DOHH2 (cell line): ENCODE data around the gene ZNF763.

Experiments
- H3F3A ChIP-seq: fragments of 200-600 bp; sonication (generic), shearing (Covaris generic); 2 replicates; pipeline ENCODE4 v1.6.0; 2016; ENCODE audit warnings: antibody characterized with exemption, mild to moderate bottlenecking; ENCODE audit not compliant: control insufficient read depth, insufficient read depth
- H3K27ac ChIP-seq: fragments of 200-600 bp; sonication (generic); 2 replicates; pipeline ENCODE4 v1.5.1; 2014; ENCODE audit warnings: low read depth, mild to moderate bottlenecking, low read length, moderate library complexity
- H3K27me3 ChIP-seq: fragments of 200-600 bp; sonication (generic); 2 replicates; pipeline ENCODE4 v1.6.1; 2014; ENCODE audit warnings: mild to moderate bottlenecking, low read length, mixed read lengths; ENCODE audit not compliant: control insufficient read depth
- H3K36me3 ChIP-seq: fragments of 200-600 bp; sonication (generic); 2 replicates; pipeline ENCODE4 v1.6.1; 2014; ENCODE audit warnings: mild to moderate bottlenecking, low read length, moderate library complexity, mixed read lengths; ENCODE audit not compliant: control insufficient read depth
- H3K4me1 ChIP-seq: fragments of 200-600 bp; sonication (generic); 2 replicates; pipeline ENCODE4 v1.6.1; 2014; ENCODE audit warnings: mild to moderate bottlenecking, low read length, mixed read lengths; ENCODE audit not compliant: control insufficient read depth
- H3K4me2 ChIP-seq: fragments of 200-600 bp; sonication (generic); 2 replicates; pipeline ENCODE4 v1.6.0; 2014; ENCODE audit warnings: mild to moderate bottlenecking, low read length, moderate library complexity
- H3K4me3 ChIP-seq: fragments of 200-600 bp; sonication (generic); 2 replicates; pipeline ENCODE4 v1.5.1; 2014; ENCODE audit warnings: mild to moderate bottlenecking, low read length, mixed read lengths
- H3K79me2 ChIP-seq: fragments of 200-600 bp; sonication (generic); 2 replicates; pipeline ENCODE4 v1.6.1; 2014; ENCODE audit warnings: mild to moderate bottlenecking, low read length, mixed read lengths; ENCODE audit not compliant: control insufficient read depth
- H3K9me2 ChIP-seq: fragments of 200-600 bp; sonication (generic); replicated peaks from 2 replicates; pipeline ENCODE4 v1.6.1; 2014; ENCODE audit warnings: mild to moderate bottlenecking, low read length, mixed read lengths; ENCODE audit not compliant: control insufficient read depth
- H3K9me3 ChIP-seq: fragments of 200-600 bp; sonication (generic); 2 replicates; pipeline ENCODE4 v1.6.1; 2014; ENCODE audit warnings: antibody characterized with exemption, low read length, mixed read lengths; ENCODE audit not compliant: control insufficient read depth, insufficient read depth
- H4K20me1 ChIP-seq: fragments of 200-600 bp; sonication (generic); 2 replicates; pipeline ENCODE4 v1.6.0; 2014; ENCODE audit warnings: low read depth, mild to moderate bottlenecking, antibody characterized with exemption, low read length, moderate library complexity; ENCODE audit not compliant: control insufficient read depth, insufficient read depth
- CTCF ChIP-seq: fragments of 200-600 bp; sonication (generic); IDR thresholded peaks from one replicate; pipeline ENCODE4 v1.5.1; 2014; ENCODE audit warnings: antibody characterized with exemption, mild to moderate bottlenecking, low read depth, low read length; ENCODE audit not compliant: poor library complexity, severe bottlenecking
- EZH2phosphoT487 ChIP-seq: fragments of 200-600 bp; sonication (generic); IDR thresholded peaks from 2 replicates; pipeline ENCODE4 v1.6.1; 2017; ENCODE audit warnings: borderline replicate concordance, mild to moderate bottlenecking, antibody characterized with exemption, low read length, moderate library complexity, mixed read lengths

ZNF763 gene

GRCh38 chr19:11963566-11964355, 1.1 kb upstream of the ZNF763 start:
- Histone ChIP-seq H3F3A (0 out of 2 replicates have a peak, but pooled peaks cover 3% of the 10 kb centered on the region), H3K79me2 (no peaks in the 10 kb centered on the region), H3K4me3 (peak overlapping the region; percentile 89), H3K27ac (peak overlapping the region; percentile 42), H3K36me3 (no peaks in the 10 kb centered on the region), H3K4me2 (peak overlapping the region; percentile 83), H3K27me3 (no peaks in the 10 kb centered on the region), H3K9me3 (no peaks in the 10 kb centered on the region), H3K4me1 (peaks cover 18% of the 10 kb centered on the region), H4K20me1 (no peaks in the 10 kb centered on the region), H3K9me2 (no peaks in the 10 kb centered on the region)
- TF ChIP-seq EZH2phosphoT487 (no peak), CTCF (peak; percentile 84)

GRCh38 chr19:11964496-11964857, 363 bp upstream of the ZNF763 start:
- H3K4me1 ChIP-seq: peaks cover 18% of the 10 kb centered on the region
- no peak for TF ChIP-seq EZH2phosphoT487
- no peak for TF ChIP-seq CTCF
- no peaks in the 10 kb centered on the region for H3K36me3 ChIP-seq
- no peaks in the 10 kb centered on the region for H3K27me3 ChIP-seq
- no peaks in the 10 kb centered on the region for H3K9me2 ChIP-seq
- H3K27ac ChIP-seq: peak overlapping the region; percentile 42
- H3K4me3 ChIP-seq: peak overlapping the region; percentile 89
- H3K9me3 ChIP-seq: no peaks in the 10 kb centered on the region
- 0 out of 2 replicates have a peak, but pooled peaks cover 3% of the 10 kb centered on the region for H3F3A ChIP-seq
- peak overlapping the region; percentile 83 for H3K4me2 ChIP-seq
- H4K20me1 ChIP-seq: no peaks in the 10 kb centered on the region
- no peaks in the 10 kb centered on the region for H3K79me2 ChIP-seq

GRCh38 chr19:11970174-11970573, 5.3 kb downstream of the ZNF763 start:
- H3K36me3 ChIP-seq: no peaks in the 10 kb centered on the region
- H3K27ac ChIP-seq: no peak overlapping the region
- H3K4me2 ChIP-seq: no peak overlapping the region
- TF ChIP-seq CTCF (no peak), EZH2phosphoT487 (no peak)
- no peaks in the 10 kb centered on the region for H3K79me2 ChIP-seq
- H3F3A ChIP-seq: no peaks in the 10 kb centered on the region
- H3K9me3 ChIP-seq: no peaks in the 10 kb centered on the region
- H3K9me2 ChIP-seq: no peaks in the 10 kb centered on the region
- H3K4me1 ChIP-seq: peaks cover 5% of the 10 kb centered on the region
- H3K4me3 ChIP-seq: no peak overlapping the region
- H4K20me1 ChIP-seq: no peaks in the 10 kb centered on the region
- H3K27me3 ChIP-seq: no peaks in the 10 kb centered on the region
